Measurements from ENCODE around the gene FOXD4L6. TPM values are rescaled to one million over a fixed set of nuclear protein-coding genes. Genes with fewer than 3 reads are reported as not detected.
"Not testable (repeated sequence)": the region's sequence is repeated elsewhere in the genome, so short reads cannot be mapped to it uniquely, and the experiment has no call there.

FOXD4L6 gene
- total and polyA plus RNA-seq, 4 donors, result 0.11 TPM; not detected in 3

GRCh38 chr9:41087157-41087780 lies 41.2 kb downstream of the FOXD4L6 start:
- not testable (repeated sequence) for H3K4me1 ChIP-seq (ENCODE audit: control insufficient read depth, insufficient read depth, low read length); H3K4me3 ChIP-seq (ENCODE audit: low read depth, low read length); H3K27me3 ChIP-seq (ENCODE audit: control insufficient read depth, insufficient read depth, low read length); H3K27ac ChIP-seq (ENCODE audit: low read depth, low read length); H3K36me3 ChIP-seq (ENCODE audit: control insufficient read depth, insufficient read depth, low read length); H3K9me3 ChIP-seq (ENCODE audit: control insufficient read depth, insufficient read depth, low read length)
- 63% methylated on average over 3 of the region's 5 CpGs for WGBS (ENCODE audit: insufficient coverage)
- DNase-seq (ENCODE audit: low read depth in 4 of 6, low spot score in 6 of 6), result peak in 1 of 6 donors; percentile 51

- not testable (repeated sequence) for H3K36me3 ChIP-seq (ENCODE audit: control insufficient read depth, insufficient read depth, low read length); H3K27ac ChIP-seq (ENCODE audit: low read depth, low read length); H3K9me3 ChIP-seq (ENCODE audit: control insufficient read depth, insufficient read depth, low read length); DNase-seq (ENCODE audit: low read depth in 4 of 6, low spot score in 6 of 6); H3K4me1 ChIP-seq (ENCODE audit: control insufficient read depth, insufficient read depth, low read length); H3K4me3 ChIP-seq (ENCODE audit: low read depth, low read length); H3K27me3 ChIP-seq (ENCODE audit: control insufficient read depth, insufficient read depth, low read length)
- no CpG with 5 or more reads among the region's 1 CpG for WGBS (ENCODE audit: insufficient coverage)
Observed at GRCh38 chr9:41086685-41087084, 41.8 kb downstream of the FOXD4L6 start.

GRCh38 chr9:41086215-41086614 lies 42.3 kb downstream of the FOXD4L6 start:
- not testable (repeated sequence) for H3K9me3 ChIP-seq (ENCODE audit: control insufficient read depth, insufficient read depth, low read length); H3K4me3 ChIP-seq (ENCODE audit: low read depth, low read length); H3K36me3 ChIP-seq (ENCODE audit: control insufficient read depth, insufficient read depth, low read length); H3K27me3 ChIP-seq (ENCODE audit: control insufficient read depth, insufficient read depth, low read length); H3K4me1 ChIP-seq (ENCODE audit: control insufficient read depth, insufficient read depth, low read length); H3K27ac ChIP-seq (ENCODE audit: low read depth, low read length); DNase-seq (ENCODE audit: low read depth in 4 of 6, low spot score in 6 of 6)
- WGBS (ENCODE audit: insufficient coverage), result no CpG with 5 or more reads among the region's 3 CpGs

GRCh38 chr9:41082358-41082757 lies 46.1 kb downstream of the FOXD4L6 start:
- DNase-seq (ENCODE audit: low read depth in 4 of 6, low spot score in 6 of 6); H3K27me3 ChIP-seq (ENCODE audit: control insufficient read depth, insufficient read depth, low read length); H3K36me3 ChIP-seq (ENCODE audit: control insufficient read depth, insufficient read depth, low read length); H3K9me3 ChIP-seq (ENCODE audit: control insufficient read depth, insufficient read depth, low read length); H3K4me1 ChIP-seq (ENCODE audit: control insufficient read depth, insufficient read depth, low read length); H3K27ac ChIP-seq (ENCODE audit: low read depth, low read length); H3K4me3 ChIP-seq (ENCODE audit: low read depth, low read length): not testable (repeated sequence)
- WGBS (ENCODE audit: insufficient coverage), result 65% methylated on average over 2 of the region's 4 CpGs

- not testable (repeated sequence) for H3K9me3 ChIP-seq (ENCODE audit: control insufficient read depth, insufficient read depth, low read length); H3K27ac ChIP-seq (ENCODE audit: low read depth, low read length); H3K27me3 ChIP-seq (ENCODE audit: control insufficient read depth, insufficient read depth, low read length); H3K4me1 ChIP-seq (ENCODE audit: control insufficient read depth, insufficient read depth, low read length); H3K36me3 ChIP-seq (ENCODE audit: control insufficient read depth, insufficient read depth, low read length); DNase-seq (ENCODE audit: low read depth in 4 of 6, low spot score in 6 of 6); H3K4me3 ChIP-seq (ENCODE audit: low read depth, low read length)
- WGBS (ENCODE audit: insufficient coverage), result 92% methylated on average over 1 of the region's 4 CpGs
Observed at GRCh38 chr9:41079464-41079863, 49.0 kb downstream of the FOXD4L6 start.

- not testable (repeated sequence) for H3K4me1 ChIP-seq (ENCODE audit: control insufficient read depth, insufficient read depth, low read length); H3K9me3 ChIP-seq (ENCODE audit: control insufficient read depth, insufficient read depth, low read length); H3K27ac ChIP-seq (ENCODE audit: low read depth, low read length); H3K27me3 ChIP-seq (ENCODE audit: control insufficient read depth, insufficient read depth, low read length); H3K36me3 ChIP-seq (ENCODE audit: control insufficient read depth, insufficient read depth, low read length); H3K4me3 ChIP-seq (ENCODE audit: low read depth, low read length); DNase-seq (ENCODE audit: low read depth in 4 of 6, low spot score in 6 of 6)
- WGBS (ENCODE audit: insufficient coverage), result no CpG with 5 or more reads among the region's 1 CpG
Observed at GRCh38 chr9:41077586-41077985, 50.9 kb downstream of the FOXD4L6 start.

Other genes starting within 250 kb of the FOXD4L6 start
- gene ZNG1F, start 60.6 kb upstream of the FOXD4L6 start, total RNA-seq, result 10 to 100 TPM; 10.4 to 16.0 TPM
- gene ZNG1F, start 60.6 kb upstream of the FOXD4L6 start, polyA plus RNA-seq (ENCODE audit: insufficient read length in 2 of 2), result 10 to 100 TPM; 20.9 to 23.3 TPM